Measurements from ENCODE around the gene NTN1.

NTN1 gene

GRCh38 chr17:9038380-9038779 lies 17.1 kb downstream of the NTN1 start:
- no peak for DNase-seq

GRCh38 chr17:9044772-9045463 lies 23.6 kb downstream of the NTN1 start:
- peak; percentile 46 for DNase-seq

- peak; percentile 93 for DNase-seq
These were observed 29.6 kb downstream of the NTN1 start for GRCh38 chr17:9050801-9051401.

GRCh38 chr17:9051561-9051960 lies 30.3 kb downstream of the NTN1 start:
- DNase-seq, result no peak

DNA sequence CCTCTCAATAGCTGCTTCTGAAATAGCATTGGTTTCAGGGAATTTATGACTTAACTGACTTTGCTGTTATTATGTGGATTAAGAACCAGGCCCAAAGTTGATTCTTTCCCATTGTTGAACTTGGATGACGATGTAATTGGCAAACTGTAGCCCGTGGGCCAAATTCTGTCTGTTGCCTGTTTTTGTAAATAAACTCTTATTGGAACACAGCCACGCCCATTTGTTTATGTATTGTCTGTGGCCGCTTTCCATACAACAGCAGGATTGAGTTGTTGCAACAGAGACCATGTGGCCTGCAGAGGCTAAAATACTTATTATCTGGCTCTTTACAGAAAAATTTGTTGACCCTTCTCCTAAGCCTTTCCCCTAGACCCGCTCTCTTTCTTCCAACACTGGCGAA lies 31.6 kb downstream of the NTN1 start:
- no peak for DNase-seq

DNA sequence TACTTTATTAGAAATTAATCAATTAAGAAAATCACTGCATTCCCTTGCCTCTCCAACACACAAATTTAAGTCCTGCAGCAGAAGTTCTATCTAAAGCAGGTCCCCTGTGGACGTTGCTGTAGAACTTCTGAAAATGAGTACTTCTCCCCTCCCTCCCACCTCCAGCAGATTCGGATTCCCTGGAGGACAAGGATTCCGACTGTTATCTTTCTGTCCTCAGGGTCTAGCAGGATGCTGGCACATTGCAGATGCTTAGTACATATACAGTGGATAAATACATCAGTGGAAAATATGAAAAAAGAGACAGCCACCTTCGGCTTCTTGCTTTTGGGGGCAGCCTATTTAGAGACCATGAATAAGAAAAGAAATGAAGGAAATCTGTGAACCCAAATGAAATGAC lies 32.1 kb downstream of the NTN1 start:
- DNase-seq, result no peak

DNA sequence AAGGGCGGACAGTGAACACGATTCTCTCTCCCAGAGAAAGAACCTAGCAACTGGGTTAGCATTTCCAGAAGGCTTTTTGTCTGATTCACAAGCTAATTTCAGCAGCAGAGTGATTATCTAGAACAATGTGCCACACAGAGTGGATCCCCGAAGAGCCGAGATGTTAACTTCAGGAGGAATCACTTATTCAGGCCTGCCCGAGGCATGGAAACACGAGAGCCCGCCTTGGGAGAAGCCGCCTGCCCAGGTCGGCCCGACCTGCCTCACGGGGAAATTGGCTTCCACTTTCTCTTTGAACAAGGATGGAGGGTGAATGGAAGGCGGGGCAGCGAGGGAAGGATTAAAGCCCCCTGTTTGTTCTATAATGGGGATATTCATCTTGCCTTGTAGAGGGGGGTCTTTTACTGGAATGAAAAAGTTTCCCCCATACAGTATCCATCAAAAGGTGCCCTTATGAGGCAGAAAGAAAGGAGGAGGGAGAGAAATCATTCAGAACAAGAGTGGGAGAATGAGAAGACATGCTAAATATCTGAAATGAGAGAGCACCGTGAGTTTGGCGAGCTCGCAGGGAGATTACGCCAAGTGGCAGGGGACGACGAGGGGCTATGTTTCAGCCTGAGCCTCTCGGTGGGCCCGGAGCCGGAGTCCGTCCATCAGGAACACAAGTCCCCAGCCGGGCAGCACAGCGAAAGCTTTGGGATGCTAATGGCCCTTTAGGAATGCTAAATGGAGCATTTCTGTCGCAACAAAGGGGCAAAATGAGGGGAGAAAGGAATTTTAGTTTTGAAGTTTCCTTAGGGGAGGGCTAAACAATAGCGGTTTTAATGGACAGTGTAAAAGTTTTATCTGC lies 33.0 kb downstream of the NTN1 start:
- DNase-seq, result no peak

DNA sequence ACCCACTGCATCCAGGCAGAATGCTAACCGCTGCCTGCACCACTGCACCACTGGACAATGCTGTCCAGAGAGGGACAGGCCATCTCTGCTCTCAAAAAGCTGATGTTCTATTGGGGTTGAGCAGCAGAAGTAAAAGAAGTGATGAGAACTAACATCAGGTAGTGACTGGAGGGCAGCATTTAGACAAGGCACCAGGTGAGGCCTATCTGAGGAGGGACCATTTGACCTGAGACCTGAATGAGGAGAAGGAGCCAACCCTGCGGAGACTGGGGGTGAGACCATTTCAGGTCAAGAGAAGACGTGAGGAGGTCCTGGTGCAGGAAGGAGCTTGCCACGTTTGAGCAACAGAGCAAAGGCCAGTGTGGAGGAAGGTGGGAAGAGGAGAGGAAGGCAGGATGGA lies 34.0 kb downstream of the NTN1 start:
- no peak for DNase-seq

- DNase-seq, result no peak
These were observed 35.3 kb downstream of the NTN1 start for GRCh38 chr17:9056566-9056965.

- no peak for DNase-seq
These were observed 36.0 kb downstream of the NTN1 start for GRCh38 chr17:9057310-9057709.

- no peak for DNase-seq
These were observed 41.1 kb downstream of the NTN1 start for GRCh38 chr17:9062399-9062902.

DNA sequence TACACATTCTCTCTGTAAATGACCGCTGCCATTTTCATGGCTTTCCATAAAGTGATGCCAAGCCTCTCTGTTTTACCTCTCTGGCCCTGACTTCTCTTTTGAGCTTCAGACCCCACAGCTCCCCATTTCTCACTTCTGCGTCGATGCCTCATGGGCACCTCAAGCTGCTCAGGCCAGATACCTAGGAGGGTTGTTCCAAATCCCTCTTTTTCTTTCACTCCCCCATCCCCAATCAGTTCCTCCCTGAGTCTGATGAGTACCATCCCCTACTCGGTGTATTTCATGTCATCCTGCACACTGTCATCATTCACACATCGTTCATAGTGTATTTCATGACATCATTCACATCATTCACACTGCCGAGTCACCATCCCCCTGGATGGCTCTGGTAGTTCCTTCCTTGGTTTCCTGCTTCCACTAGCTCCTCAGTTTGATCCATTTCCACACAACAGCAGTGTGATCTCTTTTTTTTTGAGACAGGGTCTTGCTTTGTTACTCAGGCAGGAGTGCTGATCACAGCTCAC lies 43.1 kb downstream of the NTN1 start:
- no peak for DNase-seq

GRCh38 chr17:9071016-9071415 lies 49.7 kb downstream of the NTN1 start:
- DNase-seq, result no peak

DNA sequence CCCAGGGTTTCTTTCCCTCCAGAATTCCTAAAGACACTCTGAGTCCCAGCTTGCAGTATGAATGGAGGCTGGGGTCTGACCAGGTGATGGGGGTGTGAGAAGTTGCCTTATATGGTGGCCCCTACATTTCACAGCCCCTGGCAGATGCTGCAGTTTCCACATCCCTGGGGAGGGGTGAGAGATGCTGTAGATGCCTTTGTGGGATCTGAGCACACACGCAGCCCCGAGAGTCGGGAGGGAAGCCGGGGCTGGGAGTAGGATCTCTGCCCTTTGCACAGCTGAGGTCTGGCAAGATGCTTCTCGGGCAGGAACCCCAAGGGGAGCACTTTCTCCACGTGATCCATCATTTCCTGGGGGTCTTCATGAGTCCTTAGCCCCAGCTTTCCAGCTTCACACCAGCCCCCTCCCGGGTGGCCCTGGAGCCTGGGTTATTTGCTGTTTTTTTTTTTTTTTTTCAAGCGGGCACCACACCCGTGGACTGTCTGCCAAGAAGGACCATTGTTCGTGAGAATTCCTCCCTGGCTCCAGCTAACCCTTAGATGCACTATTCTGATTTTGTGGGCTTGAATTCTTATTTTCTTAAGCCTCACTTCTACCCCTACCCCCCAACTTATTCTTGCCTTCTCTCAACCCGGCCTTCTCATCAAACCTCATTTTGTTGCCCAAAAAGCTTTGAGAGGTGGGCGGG lies 50.6 kb downstream of the NTN1 start:
- no peak for DNase-seq

- DNase-seq, result no peak
These were observed 51.5 kb downstream of the NTN1 start for GRCh38 chr17:9072696-9073339.

DNA sequence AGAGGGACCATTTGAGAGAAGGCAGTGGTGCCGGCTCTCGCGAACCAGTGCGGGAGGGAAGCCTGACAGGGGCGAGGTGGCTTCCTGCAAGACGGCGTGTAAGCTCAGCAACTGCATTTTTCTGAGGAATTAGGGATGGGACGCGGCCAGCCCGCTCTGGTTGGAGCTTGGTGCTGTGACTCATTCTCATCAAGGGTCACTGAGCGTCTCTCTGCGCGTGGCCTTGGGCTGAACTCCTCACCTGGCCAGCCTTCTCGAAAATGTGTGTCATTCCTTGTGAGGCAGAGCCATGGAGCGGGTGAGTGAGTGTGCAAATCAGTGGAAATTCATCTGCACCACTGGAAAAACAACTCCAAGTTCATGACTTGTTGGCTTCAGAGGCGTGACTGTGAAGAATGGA lies 52.8 kb downstream of the NTN1 start:
- DNase-seq, result no peak

- DNase-seq, result no peak
These were observed 58.3 kb downstream of the NTN1 start for GRCh38 chr17:9079461-9080103.

DNA sequence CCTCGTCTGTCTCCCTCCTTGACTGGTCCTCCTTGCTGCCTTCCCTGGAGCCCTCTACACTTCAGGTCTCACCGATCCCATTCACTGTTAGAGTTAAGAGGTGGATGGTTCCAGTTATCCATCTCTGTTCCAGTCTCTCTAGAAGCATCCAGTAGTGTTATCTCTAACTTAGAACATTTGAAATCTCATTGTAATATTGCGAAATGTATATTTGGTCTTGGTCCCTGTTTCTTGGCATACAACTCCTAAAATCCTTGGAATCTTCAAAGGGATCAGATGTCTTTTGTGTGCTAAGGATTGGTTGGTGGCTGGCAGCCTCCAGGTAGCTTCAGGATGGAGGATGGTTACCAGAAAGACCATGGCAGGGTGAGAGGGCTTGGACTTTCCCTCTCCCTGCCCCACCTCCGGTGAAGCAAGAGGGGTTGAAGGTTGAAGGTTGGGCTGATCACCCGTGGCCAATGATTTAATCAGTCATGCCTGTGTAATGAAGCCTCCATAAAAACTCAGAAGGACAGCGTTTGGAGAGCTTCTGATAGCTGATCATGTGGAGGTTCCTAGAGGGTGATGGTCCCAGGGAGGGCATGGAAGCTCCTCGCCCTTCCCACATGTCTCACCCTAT lies 59.1 kb downstream of the NTN1 start:
- DNase-seq, result no peak

GRCh38 chr17:9080983-9081382 lies 59.7 kb downstream of the NTN1 start:
- no peak for DNase-seq

GRCh38 chr17:9086577-9086976 lies 65.3 kb downstream of the NTN1 start:
- no peak for DNase-seq

DNA sequence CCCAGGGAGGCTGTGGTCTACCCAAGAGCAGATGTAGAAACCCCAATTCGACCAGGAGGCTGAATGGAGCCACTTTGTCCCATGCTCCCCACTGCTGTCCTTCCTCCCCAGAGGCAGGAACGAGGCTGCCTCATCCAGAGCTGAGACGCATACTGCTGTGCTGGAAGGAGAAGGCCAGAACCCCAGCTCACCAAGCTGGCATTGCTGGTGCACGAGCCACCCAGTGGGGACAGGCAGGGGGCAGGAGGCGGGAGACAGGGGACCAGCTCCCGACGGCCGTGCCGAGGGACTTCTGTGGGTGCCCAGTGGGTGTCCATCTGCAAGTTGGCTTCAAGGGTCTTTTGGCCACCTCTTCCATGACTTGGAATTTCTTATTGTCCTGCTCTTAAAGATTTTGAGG lies 66.6 kb downstream of the NTN1 start:
- no peak for DNase-seq

Measured in NCI-H226 (cell line).